SK-N-SH treated with all-trans-retinoic acid at 6 μM for 48 hours (cell line): ENCODE data around the gene CIBAR2.

Experiments used
- ATAC-seq: fragments of 200-7000 bp; cut with Tn5 transposase; 3 replicates; pipeline ENCODE4 v1.9.1; 2020; ENCODE audit warnings: mild to moderate bottlenecking, moderate library complexity
- ARNTL ChIP-seq: fragments of 450-650 bp; formaldehyde crosslinking; IDR thresholded peaks from 2 replicates; pipeline ENCODE4 v1.5.0; 2020; ENCODE audit warnings: low read depth, mild to moderate bottlenecking, moderate library complexity, borderline replicate concordance
- BACH2 ChIP-seq: fragments of 250-450 bp; sonication (Bioruptor Pico); IDR thresholded peaks from 2 replicates; pipeline ENCODE4 v1.9.0; 2021; ENCODE audit warnings: mild to moderate bottlenecking, borderline replicate concordance
- CREB5 ChIP-seq: fragments of 250-450 bp; sonication (Bioruptor Pico); IDR thresholded peaks from 2 replicates; pipeline ENCODE4 v1.5.1; 2020; ENCODE audit warnings: low read depth, mild to moderate bottlenecking, moderate library complexity
- CSDC2 ChIP-seq: fragments of 250-450 bp; sonication (Bioruptor Pico); IDR thresholded peaks from 2 replicates; pipeline ENCODE4 v1.5.0; 2020; ENCODE audit warnings: mild to moderate bottlenecking, moderate library complexity
- ESRRG ChIP-seq: fragments of 250-450 bp; sonication (Bioruptor Pico); IDR thresholded peaks from 2 replicates; pipeline ENCODE4 v1.6.1; 2021; ENCODE audit warnings: mild to moderate bottlenecking
- GLIS3 ChIP-seq: fragments of 250-450 bp; sonication (Bioruptor Pico); IDR thresholded peaks from 2 replicates; pipeline ENCODE4 v1.5.0; 2020; ENCODE audit warnings: mild to moderate bottlenecking, moderate library complexity
- ISL1 ChIP-seq: fragments of 250-450 bp; sonication (Bioruptor Pico); IDR thresholded peaks from 2 replicates; pipeline ENCODE4 v2.1.2; 2022; ENCODE audit warnings: mild to moderate bottlenecking, moderate library complexity
- OSR1 ChIP-seq: fragments of 250-450 bp; sonication (Bioruptor Pico); IDR thresholded peaks from 2 replicates; pipeline ENCODE4 v1.8.0; 2022; ENCODE audit warnings: moderate library complexity, mild to moderate bottlenecking, inconsistent platforms
- PPARA ChIP-seq: fragments of 250-450 bp; sonication (Bioruptor Pico); IDR thresholded peaks from 2 replicates; pipeline ENCODE4 v1.5.0; 2020; ENCODE audit warnings: mild to moderate bottlenecking, borderline replicate concordance
- RARB ChIP-seq: fragments of 250-450 bp; sonication (Bioruptor Pico); IDR thresholded peaks from 2 replicates; pipeline ENCODE4 v1.8.0; 2021; ENCODE audit warnings: mild to moderate bottlenecking, moderate library complexity
- SNAI2 ChIP-seq: fragments of 250-450 bp; sonication (Bioruptor Pico); IDR thresholded peaks from 2 replicates; pipeline ENCODE4 v1.5.0; 2020; ENCODE audit warnings: mild to moderate bottlenecking, moderate library complexity
- TCF4 ChIP-seq: fragments of 250-450 bp; sonication (Bioruptor Pico); IDR thresholded peaks from 2 replicates; pipeline ENCODE4 v1.8.0; 2021; ENCODE audit warnings: mild to moderate bottlenecking, moderate library complexity, borderline replicate concordance
- TOX ChIP-seq: fragments of 250-450 bp; sonication (Bioruptor Pico); IDR thresholded peaks from 2 replicates; pipeline ENCODE4 v1.8.0; 2021; ENCODE audit warnings: mild to moderate bottlenecking, moderate library complexity, borderline replicate concordance
- TSHZ2 ChIP-seq: fragments of 250-450 bp; sonication (Bioruptor Pico); IDR thresholded peaks from 2 replicates; pipeline ENCODE4 v1.5.0; 2020; ENCODE audit warnings: mild to moderate bottlenecking, moderate library complexity
- ZC3H10 ChIP-seq: fragments of 250-450 bp; sonication (Bioruptor Pico); IDR thresholded peaks from 2 replicates; pipeline ENCODE4 v1.5.1; 2021; ENCODE audit warnings: mild to moderate bottlenecking, moderate library complexity
- ZFP30 ChIP-seq: fragments of 450-650 bp; formaldehyde crosslinking; IDR thresholded peaks from 2 replicates; pipeline ENCODE4 v1.5.0; 2022; ENCODE audit warnings: mild to moderate bottlenecking, moderate library complexity
- ZNF565 ChIP-seq: fragments of 450-650 bp; formaldehyde crosslinking; conservative IDR thresholded peaks from 2 replicates; pipeline ENCODE4 v1.5.0; 2020; ENCODE audit warnings: low read depth, mild to moderate bottlenecking, moderate library complexity
- ZNF8 ChIP-seq: fragments of 450-650 bp; formaldehyde crosslinking; IDR thresholded peaks from 2 replicates; pipeline ENCODE4 v1.5.0; 2020; ENCODE audit warnings: mild to moderate bottlenecking, moderate library complexity
- TF ChIP-seq, protein P1 (sequence below): fragments of 250-450 bp; sonication (Bioruptor Pico); IDR thresholded peaks from 2 replicates; pipeline ENCODE4 v1.8.0; 2020; ENCODE audit warnings: mild to moderate bottlenecking, moderate library complexity, borderline replicate concordance
- TF ChIP-seq, protein P2 (sequence below): fragments of 250-450 bp; sonication (Bioruptor Pico); IDR thresholded peaks from 2 replicates; pipeline ENCODE4 v1.8.0; 2021; ENCODE audit warnings: low read depth, mild to moderate bottlenecking, moderate library complexity, borderline replicate concordance

The CIBAR2 gene

GRCh38 chr16:85145188-85145587 is 32.9 kb upstream of the CIBAR2 start:
- TF ChIP-seq ZNF565 (CRISPR knock-in tag), result no peak
- TF ChIP-seq ZC3H10 (CRISPR knock-in tag), result no peak
- no peak for TF ChIP-seq OSR1 (CRISPR knock-in tag)
- no peak for TF ChIP-seq ESRRG (CRISPR knock-in tag)
- no peak for TF ChIP-seq ARNTL
- no peak for TF ChIP-seq ISL1 (CRISPR knock-in tag)
- no peak for TF ChIP-seq TOX (CRISPR knock-in tag)
- no peak for TF ChIP-seq SNAI2 (CRISPR knock-in tag)

GRCh38 chr16:85144026-85144915 is 32.0 kb upstream of the CIBAR2 start:
- TF ChIP-seq BACH2 (no peak), ISL1 (CRISPR knock-in tag) (no peak), SNAI2 (CRISPR knock-in tag) (no peak), PPARA (CRISPR knock-in tag) (no peak), ZNF8 (CRISPR knock-in tag) (no peak), ESRRG (CRISPR knock-in tag) (no peak), CREB5 (CRISPR knock-in tag) (no peak), ZNF565 (CRISPR knock-in tag) (no peak), TOX (CRISPR knock-in tag) (no peak), RARB (CRISPR knock-in tag) (no peak), TCF4 (CRISPR knock-in tag) (no peak), TSHZ2 (CRISPR knock-in tag) (no peak), ZFP30 (CRISPR knock-in tag) (no peak), CSDC2 (CRISPR knock-in tag) (no peak), OSR1 (CRISPR knock-in tag) (no peak)
- peak; percentile 38; the same call in 2 of the 3 replicates for ATAC-seq

More at GRCh38 chr16:85145188-85145587, 32.9 kb upstream of the CIBAR2 start:
- ATAC-seq, result no peak

GRCh38 chr16:85142771-85143211 is 30.5 kb upstream of the CIBAR2 start:
- ATAC-seq, result no peak
- TF ChIP-seq RARB (CRISPR knock-in tag), result no peak
- TF ChIP-seq ARNTL, result no peak
- TF ChIP-seq ZC3H10 (CRISPR knock-in tag), result no peak
- TF ChIP-seq TCF4 (CRISPR knock-in tag), result no peak
- TF ChIP-seq BACH2, result no peak
- TF ChIP-seq, protein P1, sequence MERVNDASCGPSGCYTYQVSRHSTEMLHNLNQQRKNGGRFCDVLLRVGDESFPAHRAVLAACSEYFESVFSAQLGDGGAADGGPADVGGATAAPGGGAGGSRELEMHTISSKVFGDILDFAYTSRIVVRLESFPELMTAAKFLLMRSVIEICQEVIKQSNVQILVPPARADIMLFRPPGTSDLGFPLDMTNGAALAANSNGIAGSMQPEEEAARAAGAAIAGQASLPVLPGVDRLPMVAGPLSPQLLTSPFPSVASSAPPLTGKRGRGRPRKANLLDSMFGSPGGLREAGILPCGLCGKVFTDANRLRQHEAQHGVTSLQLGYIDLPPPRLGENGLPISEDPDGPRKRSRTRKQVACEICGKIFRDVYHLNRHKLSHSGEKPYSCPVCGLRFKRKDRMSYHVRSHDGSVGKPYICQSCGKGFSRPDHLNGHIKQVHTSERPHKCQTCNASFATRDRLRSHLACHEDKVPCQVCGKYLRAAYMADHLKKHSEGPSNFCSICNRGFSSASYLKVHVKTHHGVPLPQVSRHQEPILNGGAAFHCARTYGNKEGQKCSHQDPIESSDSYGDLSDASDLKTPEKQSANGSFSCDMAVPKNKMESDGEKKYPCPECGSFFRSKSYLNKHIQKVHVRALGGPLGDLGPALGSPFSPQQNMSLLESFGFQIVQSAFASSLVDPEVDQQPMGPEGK, result no peak
- TF ChIP-seq, protein P2, sequence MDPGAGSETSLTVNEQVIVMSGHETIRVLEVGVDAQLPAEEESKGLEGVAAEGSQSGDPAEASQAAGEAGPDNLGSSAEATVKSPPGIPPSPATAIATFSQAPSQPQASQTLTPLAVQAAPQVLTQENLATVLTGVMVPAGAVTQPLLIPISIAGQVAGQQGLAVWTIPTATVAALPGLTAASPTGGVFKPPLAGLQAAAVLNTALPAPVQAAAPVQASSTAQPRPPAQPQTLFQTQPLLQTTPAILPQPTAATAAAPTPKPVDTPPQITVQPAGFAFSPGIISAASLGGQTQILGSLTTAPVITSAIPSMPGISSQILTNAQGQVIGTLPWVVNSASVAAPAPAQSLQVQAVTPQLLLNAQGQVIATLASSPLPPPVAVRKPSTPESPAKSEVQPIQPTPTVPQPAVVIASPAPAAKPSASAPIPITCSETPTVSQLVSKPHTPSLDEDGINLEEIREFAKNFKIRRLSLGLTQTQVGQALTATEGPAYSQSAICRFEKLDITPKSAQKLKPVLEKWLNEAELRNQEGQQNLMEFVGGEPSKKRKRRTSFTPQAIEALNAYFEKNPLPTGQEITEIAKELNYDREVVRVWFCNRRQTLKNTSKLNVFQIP (CRISPR knock-in tag), result no peak
- no peak for TF ChIP-seq ZNF565 (CRISPR knock-in tag)
- no peak for TF ChIP-seq CREB5 (CRISPR knock-in tag)
- TF ChIP-seq GLIS3 (CRISPR knock-in tag), result no peak
- TF ChIP-seq OSR1 (CRISPR knock-in tag), result no peak
- TF ChIP-seq ZNF8 (CRISPR knock-in tag), result no peak
- TF ChIP-seq TOX (CRISPR knock-in tag), result no peak
- no peak for TF ChIP-seq ZFP30 (CRISPR knock-in tag)
- no peak for TF ChIP-seq ESRRG (CRISPR knock-in tag)
- no peak for TF ChIP-seq CSDC2 (CRISPR knock-in tag)
- no peak for TF ChIP-seq TSHZ2 (CRISPR knock-in tag)
- no peak for TF ChIP-seq PPARA (CRISPR knock-in tag)
- no peak for TF ChIP-seq ISL1 (CRISPR knock-in tag)
